HG03196 (cell line): ENCODE results near the gene CSKMT.
"Not testable (repeated sequence)": the region's sequence is repeated elsewhere in the genome, so short reads cannot be mapped to it uniquely, and the experiment has no call there.

Source experiments
- ATAC-seq: cut with Tn5 transposase; IDR thresholded peaks from one replicate; pipeline ENCODE4 v1.9.1; 2021; ENCODE audit not compliant: unreplicated experiment

CSKMT gene

GRCh38 chr11:62654297-62654696 lies 10.8 kb upstream of the CSKMT start:
- no peak for ATAC-seq

- no peak for ATAC-seq
Measured at GRCh38 chr11:62656796-62657429, 8.2 kb upstream of the CSKMT start.

GRCh38 chr11:62664405-62665074 lies 572 bp upstream of the CSKMT start:
- peak; percentile 25 for ATAC-seq

DNA sequence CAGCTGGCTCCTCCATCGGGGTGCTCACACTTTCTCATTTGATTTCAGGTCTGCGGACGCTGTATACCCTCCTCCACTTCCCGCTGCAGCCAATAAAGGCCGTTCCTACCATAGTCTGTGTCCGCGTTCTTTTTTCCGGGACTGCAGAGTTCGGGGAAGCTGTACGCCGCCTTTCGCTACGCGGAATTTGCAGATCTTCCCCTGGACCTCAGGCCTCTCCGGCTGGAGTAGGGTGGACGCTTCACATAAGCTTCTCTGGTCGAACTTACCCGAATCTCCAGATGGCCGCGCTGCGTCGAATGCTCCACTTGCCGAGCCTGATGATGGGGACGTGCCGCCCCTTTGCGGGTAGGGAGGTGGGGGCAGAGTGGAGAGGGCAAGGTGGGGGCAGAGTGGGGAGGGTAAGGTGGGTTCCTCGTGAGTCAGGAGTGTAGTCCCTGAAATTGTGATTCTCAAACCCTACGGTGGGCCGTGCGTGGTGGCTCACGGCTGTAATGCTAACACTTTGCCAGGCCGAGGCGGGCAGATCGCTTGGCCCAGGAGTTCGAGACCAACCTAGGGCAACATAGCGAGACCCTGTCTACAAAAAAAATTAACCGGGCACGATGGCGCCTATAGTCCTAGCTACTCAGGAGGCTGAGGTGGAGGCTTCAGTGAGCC lies 617 bp downstream of the CSKMT start:
- ATAC-seq = peak; percentile 19

DNA sequence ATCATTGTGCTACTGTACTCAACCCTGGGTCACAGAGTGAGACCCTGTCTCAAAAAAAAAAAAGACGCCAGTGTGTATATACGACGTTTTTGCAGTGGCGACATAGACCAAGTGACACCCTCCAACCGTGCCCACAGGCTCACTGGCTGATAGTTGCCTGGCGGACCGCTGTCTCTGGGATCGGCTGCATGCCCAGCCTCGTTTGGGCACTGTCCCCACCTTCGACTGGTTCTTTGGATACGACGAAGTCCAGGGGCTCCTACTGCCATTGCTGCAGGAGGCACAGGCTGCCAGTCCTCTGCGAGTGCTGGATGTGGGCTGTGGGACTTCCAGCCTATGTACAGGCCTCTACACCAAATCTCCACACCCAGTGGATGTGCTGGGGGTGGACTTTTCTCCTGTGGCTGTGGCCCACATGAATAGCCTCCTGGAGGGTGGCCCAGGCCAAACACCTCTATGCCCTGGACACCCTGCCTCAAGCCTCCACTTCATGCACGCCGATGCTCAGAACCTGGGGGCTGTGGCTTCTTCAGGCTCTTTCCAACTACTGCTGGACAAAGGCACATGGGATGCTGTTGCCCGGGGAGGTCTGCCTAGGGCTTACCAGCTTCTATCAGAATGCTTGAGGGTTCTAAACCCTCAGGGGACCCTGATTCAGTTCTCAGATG lies 1.3 kb downstream of the CSKMT start:
- ATAC-seq = no peak

GRCh38 chr11:62667460-62667859 lies 2.3 kb downstream of the CSKMT start:
- ATAC-seq = no peak

GRCh38 chr11:62669420-62670161 lies 4.5 kb downstream of the CSKMT start:
- no peak for ATAC-seq

DNA sequence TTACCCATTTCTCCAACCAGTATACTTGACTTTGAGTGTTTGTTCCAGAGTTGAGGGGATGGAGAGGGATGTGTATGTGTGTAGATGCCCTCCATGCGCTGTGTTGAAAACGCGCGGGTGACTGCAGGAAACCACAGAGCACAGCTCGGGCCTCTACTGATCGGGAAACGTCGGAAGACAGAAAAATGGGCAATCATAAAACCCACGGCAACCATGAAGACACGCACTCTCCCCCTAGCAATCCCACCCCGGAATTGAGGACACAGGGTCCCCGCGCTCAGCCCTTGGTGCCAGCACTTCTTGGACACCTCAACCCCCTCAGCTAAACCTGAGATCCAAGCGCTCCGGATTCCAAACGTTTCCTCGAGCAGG lies 6.1 kb downstream of the CSKMT start:
- no peak for ATAC-seq

- peak; percentile 43 for ATAC-seq
Measured at GRCh38 chr11:62671608-62672389, 6.7 kb downstream of the CSKMT start, which contains the start of the genes LBHD1 and UQCC3. Gene LBHD1 (minus strand): TSS chr11:62672267. CDS start chr11:62670031, 2,236 bp downstream. Gene UQCC3 (plus strand): TSS chr11:62671673. CDS start chr11:62671746, 73 bp downstream.

DNA sequence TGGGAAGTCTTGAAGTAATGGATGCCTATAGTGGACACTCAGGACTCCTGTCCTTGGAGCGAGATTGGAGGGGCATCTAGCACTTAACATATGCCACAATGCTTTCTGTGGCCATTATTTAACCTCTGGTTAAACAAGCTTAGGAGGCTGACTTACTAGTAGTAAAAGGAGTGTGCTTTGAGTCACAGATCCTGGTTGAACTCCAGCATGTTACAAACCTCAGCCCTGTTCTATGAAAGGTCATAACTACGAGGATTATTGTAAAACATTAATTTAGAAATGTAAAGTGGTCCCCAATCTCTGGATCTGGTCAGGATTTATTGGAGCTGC lies 8.0 kb downstream of the CSKMT start:
- no peak for ATAC-seq

- ATAC-seq = not testable (repeated sequence)
Measured at GRCh38 chr11:62675415-62675814, 10.3 kb downstream of the CSKMT start.

GRCh38 chr11:62676698-62677097 lies 11.6 kb downstream of the CSKMT start:
- ATAC-seq = no peak

DNA sequence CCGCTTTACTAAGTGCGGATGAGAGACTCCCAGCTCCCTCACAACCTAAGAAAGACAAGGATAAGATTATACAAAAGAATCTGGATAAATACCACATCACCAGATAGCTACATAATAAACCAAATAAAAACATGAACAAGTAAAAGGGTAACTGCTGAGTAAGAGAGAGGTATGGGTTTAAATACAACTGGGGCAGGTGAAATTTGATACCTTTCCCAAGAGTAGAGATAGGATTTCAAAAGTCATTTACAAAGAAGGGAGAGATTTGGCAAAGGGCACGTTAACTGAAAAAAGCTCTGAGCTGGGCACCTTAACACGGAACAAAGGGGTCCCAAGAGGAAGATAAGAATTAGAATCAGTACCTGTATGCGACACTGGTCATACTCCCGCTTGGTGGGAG lies 12.0 kb downstream of the CSKMT start:
- no peak for ATAC-seq

DNA sequence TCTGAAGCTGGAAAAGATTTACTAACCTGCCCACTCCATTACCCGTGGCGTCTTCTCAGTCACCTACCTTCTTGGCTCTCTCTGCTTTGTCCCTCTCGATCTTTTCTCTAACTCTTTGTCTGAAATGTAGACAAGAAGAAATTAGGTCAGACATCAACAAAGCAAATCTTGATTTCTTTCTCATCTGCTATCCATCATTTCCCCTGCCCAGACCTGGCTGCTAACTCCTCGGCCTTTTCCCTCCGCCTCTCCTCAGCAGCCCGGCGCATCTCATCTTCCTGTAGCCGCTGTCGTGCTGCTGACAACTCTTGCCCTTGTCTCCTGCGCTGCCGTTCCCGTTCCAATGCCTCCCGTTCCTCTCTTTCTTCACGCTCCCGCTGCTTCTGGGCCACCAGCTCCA lies 12.6 kb downstream of the CSKMT start:
- no peak for ATAC-seq

DNA sequence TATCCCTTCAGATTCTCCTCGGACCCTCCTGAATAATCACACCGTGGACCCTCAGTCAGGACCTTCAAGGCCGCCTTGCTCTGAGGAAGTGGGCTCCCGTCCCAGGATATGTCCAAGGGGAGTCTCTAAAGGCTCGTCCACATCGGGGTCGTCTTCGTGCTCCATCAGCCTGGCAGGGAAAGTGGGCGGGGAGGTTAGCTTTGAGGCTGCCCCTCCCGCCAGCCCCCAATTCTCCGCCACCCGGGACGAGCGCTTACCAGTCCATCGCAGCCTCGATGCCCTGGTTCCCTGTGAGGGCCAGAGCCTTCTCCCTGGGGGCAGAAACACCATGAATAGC lies 13.3 kb downstream of the CSKMT start:
- ATAC-seq = no peak

DNA sequence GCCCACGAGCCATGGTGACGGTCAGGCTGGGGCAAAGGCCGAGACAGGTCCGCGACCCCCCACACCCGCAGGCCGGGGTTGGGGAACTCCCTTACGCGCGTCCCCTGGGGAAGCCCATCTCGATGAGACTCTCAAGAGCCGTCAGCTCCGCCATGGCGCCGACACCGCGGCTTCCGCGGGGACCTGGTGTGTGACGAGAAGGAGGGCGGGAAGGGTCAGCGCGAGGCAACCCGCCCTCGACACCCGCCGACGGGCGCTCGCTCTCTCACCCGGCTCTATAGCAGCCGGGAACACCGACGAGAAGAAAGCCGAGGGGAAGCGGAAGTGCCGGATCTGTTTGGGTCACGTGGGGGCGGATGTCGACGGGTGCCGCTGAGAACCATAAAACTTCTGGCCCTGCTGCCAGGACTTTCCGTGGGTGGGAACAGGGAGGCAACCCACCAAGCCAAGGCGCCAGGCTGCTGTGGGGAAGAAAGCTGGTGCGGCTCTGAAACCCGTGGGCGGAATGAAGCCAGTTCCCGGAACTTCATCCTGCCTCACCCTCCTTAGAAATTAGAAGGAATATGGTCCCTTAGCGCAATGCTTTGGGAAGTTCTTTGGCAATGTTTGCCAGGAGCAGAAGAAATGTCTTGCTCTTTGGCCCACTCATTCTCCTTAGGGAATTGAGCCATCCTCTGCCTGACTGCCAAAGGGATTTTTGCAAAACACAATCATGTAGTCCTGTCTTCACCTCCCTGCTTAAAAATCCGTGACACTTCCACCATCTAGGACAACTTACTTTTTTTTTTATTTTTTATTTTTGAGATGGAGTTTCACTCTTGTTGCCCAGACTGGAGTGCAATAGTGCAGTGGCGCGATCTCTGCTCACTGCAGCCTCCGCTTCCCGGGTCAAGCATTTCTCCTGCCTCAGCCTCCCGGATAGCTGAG lies 13.9 kb downstream of the CSKMT start, which contains the start of gene UBXN1:
TSS of gene UBXN1 (minus strand) at position 304 of the 927 bp plus-strand sequence. CDS start at position 154, 150 bp downstream.
- ATAC-seq = peak; percentile 72

GRCh38 chr11:62680825-62681240 lies 15.7 kb downstream of the CSKMT start:
- ATAC-seq = peak; percentile 59

DNA sequence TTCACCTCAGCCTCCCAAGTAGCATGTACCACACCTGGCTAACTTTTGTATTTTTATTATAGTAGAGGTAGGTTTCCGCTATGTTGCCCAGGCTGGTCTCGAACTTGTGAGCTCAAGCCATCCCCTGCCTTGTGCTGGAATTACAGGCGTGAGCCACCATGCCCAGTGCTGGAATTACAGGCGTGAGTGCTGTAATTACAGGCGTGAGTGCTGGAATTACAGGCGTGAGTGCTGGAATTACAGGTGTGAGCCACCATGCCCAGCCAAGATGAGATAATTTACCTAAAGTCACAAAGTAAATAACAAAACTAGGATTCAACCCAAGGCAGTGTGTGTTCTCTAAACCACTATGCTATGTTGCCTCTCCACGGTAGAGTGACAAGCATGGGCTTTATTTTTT lies 17.4 kb downstream of the CSKMT start:
- no peak for ATAC-seq
